Vagina (tissue), 2 donors: ENCODE measurements around the gene SHLD1.

Source experiments
- CTCF ChIP-seq, 3 experiments: fragments of 450-650 bp in 2 of 3; fragments of 200-600 bp in 1 of 3; sonication (generic) in 1 of 3; IDR thresholded peaks; one replicate each; pipeline ENCODE4 v1.5.1; 2017 to 2019; ENCODE audit warnings: antibody characterized with exemption in 3 of 3, mild to moderate bottlenecking in 2 of 3, moderate library complexity in 2 of 3
- POLR2A ChIP-seq, 2 donors: fragments of 450-650 bp; IDR thresholded peaks; one replicate each; pipeline ENCODE4 v1.6.1; 2017; ENCODE audit warnings: antibody characterized with exemption in 2 of 2, mild to moderate bottlenecking in 2 of 2, moderate library complexity in 2 of 2

DNA sequence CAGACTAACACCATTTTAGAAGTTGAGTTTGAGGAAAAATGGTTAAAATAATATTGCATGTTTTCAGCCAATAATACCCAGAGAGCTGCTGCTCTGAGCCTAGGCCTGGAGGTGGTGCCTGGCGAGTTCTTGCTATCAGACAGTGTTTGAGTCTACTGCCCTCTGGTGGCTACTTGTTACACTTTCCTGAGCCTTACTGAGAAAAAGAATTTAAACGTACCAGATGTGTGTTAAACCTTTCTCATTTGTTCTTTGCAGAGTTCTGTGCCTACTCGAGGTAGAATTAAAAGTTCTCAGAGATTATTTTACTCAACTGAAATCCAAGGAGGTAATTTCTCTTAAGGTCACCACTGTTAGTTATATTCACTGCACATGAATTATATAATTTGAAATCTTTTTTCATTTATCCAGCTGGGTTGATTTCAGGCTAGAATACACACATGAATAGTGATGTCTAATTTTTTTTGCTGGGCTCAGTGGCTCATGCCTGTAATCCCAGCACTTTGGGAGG lies 38.2 kb downstream of the SHLD1 start:
- TF ChIP-seq POLR2A (IDR thresholded peaks at IDR 0.05) (no peak), CTCF (IDR thresholded peaks at IDR 0.05) (peak; percentile 71 to 92 (median 87))
